Left forelimb (tissue), 1 donor: Measurements from ENCODE around the gene KRT4.
"Not testable (repeated sequence)": the region's sequence is repeated elsewhere in the genome, so short reads cannot be mapped to it uniquely, and the experiment has no call there.

ENCODE experiments used
- DNase-seq: peaks from one replicate; pipeline ENCODE4 v3.0.0-alpha.2; 2018; ENCODE audit warnings: low spot score

Gene KRT4

DNA sequence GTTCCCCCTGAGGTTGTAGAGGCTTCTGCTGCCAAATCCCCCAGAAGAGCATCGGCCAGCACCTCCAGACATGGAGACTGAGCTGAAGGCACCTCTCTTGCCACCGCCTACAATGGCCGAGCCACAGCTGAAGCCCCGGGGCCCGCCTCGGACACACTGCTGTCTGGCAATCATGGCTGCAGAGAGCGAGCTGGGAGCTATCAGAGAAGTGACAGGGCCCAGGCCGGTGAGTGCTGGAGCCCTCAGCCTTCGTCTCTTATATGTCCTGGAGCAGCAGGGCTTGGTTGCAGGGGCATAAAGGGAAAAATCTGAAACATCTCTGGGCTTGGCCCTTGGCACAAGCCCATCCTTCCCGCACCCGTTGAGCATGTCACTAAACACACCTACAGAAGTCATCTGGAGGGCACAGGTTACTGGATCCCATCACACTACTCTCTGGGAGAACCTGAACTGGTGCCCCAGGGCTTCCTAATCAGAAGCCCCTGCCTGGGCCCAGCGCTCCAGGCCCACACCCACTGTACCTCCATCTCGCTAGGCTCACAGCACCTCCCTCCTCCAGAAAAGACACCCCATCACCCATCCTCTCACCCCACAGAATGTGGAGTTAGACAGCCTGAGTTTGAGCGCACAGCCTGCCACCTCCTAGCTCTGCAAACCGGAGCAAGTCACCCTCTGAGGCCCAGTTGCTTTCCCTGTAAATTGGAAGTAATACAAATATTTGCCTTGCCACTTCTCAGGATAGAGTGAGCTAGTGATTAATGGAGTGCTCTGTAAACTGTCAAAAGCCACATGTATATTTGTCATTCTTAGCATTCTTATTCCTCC is at the start of gene KRT4:
TSS of gene KRT4 (minus strand) at position 232 of the 825 bp plus-strand sequence. CDS start at position 174, 58 bp downstream.
- DNase-seq: no peak

DNA sequence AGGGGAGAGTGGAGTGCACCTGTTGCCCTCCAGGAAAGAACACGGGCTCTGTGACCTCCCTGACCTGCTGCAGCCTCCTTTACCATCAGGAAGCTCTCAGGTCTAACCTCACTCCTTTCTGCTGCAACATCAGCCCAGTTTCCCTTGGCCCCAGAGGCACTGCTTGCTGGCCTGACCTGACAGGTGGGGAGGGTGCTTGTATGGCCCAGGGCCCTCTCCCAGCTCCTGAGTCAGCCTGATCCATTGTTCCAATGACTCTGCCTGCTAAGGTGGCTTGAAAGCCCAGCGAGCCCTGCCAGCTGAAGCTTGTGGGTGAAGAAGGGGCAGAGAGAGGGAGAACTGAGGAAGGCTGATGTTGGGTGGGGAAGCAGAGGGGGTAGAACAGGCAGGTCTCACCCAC is 48.1 kb upstream of the KRT4 start:
- DNase-seq: no peak

DNA sequence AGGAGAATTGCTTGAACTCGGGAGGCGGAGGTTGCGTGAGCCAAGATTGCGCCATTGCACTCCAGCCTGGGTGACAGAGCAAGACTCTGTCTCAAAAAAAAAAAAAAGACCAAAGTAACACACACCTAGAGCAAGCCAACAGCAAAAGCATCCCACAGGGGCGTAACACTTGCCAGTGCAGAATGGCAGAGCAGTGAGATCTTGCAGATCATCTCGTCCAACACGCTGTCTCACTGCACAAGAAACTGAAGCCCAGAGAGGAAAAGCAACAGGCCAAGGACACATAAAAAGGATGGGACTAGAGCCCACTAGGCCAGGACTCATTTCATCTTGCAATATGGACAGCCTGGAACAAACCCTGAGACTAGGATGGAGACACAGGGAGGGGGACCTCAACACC is 47.6 kb upstream of the KRT4 start:
- DNase-seq: no peak

DNA sequence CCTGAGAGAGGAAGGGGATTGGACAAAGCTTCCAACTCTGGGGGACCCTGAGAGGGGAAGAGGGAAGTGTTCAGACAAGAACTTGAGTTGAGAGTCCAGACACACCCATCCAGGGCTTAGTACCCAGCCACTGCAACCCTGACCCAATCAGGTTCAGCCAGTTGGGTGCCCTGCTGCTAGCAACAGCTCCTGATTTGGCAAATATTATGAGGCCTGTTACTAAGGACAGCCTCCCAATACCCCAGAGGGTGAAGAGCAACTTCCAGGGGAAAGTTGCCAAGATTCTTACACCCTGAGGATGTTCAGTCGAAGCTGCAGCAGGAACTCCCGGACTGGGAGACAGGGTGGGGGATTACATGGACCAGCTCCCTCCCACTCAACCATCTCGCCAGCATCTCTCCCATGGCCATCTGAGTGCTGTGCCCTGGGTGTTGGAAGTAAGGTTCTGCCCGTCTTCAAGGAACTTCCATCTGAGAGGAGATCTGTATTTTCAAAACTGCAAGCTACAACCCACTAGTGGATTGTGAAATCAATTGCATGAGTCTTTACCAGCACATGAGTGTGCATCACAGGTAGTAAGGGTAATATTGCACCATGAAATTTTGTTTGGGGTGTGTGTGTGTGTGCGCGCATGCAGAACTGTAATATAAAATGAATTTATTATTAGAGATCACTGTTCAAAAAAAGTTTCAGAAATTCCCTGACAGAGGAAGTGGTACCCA is 46.3 kb upstream of the KRT4 start:
- no peak for DNase-seq

DNA sequence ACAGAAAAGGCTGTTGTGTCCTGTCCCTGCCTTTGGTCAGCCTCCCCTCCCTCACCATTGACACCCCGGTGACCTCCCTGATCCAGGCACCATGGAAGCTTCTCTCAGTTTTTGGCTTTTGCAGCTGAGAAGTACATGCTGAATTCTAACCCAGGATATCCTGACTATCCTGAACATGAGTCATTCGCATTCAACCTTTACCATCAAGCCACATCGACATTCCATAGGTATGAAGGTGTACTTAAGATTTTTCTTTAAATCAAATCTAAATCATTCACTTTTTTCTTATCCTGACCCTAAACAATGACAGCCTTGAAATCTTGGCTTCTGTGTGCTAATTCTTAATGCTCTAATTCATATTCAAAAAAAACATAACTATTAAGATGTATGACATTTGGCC is 43.6 kb upstream of the KRT4 start:
- no peak for DNase-seq

DNA sequence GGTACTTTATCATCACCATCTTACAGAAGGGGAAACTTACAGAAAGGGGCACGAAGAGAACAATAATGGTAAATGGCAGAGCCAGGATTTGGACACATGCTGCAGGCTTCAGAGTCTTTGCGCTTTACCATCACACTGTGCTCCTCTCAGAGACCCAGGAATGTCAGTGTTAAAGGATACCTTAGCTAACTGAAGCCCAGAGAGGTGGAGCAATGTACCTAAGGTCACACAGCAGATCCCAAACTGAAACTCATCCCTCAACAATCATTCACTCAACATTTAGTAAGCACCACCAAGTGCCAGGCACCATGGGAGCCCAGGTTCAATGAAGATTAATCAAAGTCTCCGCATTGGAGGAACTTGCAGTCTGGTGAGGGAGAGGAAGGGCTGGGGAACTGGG is 42.9 kb upstream of the KRT4 start:
- no peak for DNase-seq

DNA sequence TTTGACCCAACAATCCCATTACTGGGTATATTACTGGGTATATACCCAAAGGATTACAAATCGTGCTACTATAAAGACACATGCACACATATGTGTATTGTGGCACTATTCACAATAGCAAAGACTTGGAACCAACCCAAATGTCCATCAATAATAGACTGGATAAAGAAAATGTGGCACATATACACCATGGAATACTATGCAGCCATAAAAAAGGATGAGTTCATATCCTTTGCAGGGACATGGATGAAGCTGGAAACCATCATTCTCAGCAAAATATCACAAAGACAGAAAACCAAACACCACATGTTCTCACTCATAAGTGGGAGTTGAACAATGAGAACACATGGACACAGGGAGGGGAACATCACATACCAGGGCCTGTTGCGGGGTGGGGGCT is 42.2 kb upstream of the KRT4 start:
- not testable (repeated sequence) for DNase-seq

DNA sequence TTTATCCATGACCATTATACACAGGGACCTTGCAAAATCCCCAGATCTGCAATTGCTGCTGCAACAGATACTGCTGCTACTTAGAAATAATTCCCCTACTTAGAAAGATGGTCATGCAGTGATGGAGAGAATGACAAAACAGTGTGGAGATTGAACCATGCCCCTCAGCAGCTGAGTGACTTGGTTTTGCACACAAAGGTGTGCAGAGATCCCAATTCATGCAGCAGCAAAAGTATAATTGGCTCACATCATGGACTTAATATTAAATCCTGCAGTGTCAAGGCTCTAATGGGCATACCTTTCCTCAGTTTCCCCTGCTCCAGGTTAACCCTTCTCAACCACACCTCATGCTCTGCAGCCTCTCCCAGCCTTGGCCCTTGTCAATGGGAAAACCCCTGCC is 37.9 kb upstream of the KRT4 start:
- DNase-seq: no peak

DNA sequence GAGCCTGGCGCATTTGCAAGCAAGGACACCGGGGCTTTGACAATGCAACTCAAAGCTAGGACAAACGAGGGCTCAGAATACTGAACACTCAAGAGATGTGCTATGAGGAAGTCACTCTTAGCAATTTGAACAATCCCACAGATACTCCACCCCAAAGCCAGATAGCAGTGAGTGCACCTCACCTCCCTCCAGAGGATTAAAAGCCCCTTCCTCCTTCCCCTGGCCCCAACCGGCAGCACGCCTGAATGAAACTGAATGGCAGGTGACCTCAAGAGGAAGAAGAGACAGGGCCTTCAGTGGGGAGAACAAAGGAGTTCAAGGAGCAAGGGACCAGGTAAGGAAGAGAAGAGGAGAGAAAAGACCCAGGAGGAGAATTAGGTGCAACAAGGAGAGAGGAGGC is 36.8 kb upstream of the KRT4 start:
- no peak for DNase-seq

DNA sequence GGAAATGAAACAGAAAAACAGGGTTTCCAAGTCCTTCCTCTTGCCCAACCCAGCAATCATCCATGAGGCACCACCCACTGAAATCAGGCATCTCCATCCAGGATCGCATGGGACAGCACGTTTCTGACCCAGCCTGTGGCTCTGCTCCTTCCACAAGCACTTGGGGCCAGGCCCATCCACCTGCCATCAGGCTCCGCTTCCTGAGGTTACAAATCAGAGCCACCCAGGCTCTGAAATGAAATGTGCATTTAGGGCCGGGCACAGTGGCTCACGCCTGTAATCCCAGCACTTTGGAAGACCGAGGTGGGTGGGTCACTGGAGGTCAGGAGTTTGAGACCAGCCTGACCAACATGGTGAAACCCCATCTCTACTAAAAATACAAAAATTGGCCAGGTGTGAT is 35.6 kb upstream of the KRT4 start:
- no peak for DNase-seq

DNA sequence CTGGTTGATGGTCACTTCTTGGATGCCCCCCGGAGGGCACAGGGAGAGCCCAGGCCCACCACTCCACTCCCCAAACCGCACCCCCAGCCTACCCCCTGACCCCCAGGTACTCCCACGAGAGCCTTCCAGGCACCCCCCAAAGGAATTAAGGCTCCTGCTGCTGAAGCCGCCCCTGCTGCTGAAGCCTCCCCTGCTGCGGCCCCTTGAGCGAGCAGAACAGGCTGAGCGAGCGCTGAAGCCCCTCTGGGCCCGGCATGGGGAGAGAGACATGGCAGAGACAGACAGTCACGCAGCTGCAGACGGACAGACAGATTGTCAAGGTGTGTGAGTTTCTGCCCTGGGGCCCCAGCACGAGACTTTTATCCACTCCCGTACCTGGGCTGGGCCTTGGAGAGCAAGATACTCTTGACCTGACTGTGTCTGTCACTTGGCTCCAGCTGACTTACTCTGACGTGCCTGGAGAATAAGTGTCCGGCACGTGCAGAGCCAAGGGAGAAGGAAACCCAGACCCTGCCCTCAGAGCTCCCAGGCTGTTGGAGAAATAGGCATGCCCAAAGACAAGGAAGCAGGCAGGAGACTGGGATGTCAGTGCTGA is 34.8 kb upstream of the KRT4 start, which contains the start of gene KRT78:
TSS of gene KRT78 (minus strand) at position 334 of the 595 bp plus-strand sequence. CDS start at position 270, 64 bp downstream.
- no peak for DNase-seq

DNA sequence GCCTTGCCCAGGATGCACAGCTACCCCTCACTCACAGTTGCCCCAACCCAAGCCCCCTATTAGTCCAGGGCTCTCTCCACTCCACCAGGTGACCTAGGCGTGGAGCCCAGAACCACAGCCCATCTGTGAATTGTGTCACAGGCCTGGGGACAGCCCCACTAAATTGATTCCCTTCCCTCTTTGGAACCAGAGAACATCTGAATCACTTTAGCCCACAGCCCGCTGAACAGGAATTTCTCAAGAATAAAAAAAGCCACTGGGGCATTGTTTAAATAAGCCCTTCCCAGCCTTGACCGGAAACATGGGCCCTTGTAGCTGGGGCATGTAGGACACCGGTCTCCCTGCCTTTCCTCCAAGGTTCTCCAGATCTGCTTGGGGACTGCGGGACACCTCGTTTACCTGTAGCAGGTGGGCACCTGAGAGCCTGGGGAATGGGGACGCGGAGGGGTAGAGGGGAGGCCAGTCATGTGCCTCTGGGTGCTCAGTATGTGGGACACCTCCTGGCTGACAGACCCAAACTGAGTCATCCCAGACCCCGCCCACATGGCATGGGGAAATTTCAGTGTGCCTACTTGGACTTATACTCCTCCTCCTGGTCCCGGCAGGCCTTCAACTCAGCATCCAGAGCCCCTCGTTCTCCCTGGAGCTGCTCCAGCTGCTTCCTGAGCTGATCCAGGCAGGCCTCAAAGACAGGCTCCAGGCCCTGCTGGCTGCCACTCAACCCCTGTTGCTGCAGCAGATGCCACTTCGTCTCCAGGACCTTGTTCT is 33.6 kb upstream of the KRT4 start:
- DNase-seq: no peak

DNA sequence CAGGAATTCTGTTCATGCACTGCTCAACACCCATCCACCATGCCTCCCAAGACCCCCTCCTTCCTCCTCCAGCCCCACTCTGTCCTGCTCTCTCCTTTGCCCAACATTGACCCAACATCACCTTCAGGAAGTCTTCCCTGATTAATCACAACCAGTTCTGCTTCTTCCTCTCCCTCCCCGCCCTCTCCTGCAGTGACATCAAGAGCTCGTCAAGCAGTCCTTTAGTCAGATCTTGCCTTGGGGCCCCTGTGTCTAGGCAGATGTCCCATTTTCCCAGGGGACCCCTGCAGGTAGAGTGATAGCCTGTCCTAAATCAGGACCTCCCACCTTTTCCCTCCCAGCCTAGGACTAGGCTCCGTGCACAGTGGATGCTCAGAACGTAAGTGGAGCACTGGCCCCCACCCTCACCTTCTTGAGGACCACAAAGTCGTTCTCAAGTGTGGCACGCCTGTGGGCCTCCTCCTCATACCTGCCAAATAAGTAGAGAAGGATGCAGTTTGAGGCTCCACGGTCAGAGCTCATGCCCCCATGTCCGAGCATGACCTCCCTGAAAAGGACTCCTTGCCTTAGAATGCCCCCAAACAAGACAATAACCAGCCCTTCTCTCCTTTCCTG is 32.5 kb upstream of the KRT4 start:
- DNase-seq: no peak

DNA sequence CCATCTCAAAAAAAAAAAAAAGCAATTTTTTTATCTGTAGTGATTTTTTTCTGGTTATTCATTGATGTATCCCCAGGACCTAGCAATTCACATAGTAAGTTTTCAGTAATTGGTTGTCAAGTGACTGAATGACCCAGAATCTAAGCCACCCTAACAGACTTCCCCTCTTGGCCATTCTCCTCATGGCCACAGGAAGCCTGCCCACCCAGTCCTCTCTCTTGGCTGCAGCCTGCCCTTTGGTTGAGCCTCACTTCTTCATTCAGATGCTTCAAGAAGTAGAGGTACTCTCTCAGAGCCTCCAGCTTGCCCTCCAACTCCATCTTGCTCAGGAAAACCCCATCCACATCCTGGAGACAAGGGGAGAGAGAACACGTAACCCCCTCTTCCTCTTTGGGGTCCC is 32.0 kb upstream of the KRT4 start:
- no peak for DNase-seq

DNA sequence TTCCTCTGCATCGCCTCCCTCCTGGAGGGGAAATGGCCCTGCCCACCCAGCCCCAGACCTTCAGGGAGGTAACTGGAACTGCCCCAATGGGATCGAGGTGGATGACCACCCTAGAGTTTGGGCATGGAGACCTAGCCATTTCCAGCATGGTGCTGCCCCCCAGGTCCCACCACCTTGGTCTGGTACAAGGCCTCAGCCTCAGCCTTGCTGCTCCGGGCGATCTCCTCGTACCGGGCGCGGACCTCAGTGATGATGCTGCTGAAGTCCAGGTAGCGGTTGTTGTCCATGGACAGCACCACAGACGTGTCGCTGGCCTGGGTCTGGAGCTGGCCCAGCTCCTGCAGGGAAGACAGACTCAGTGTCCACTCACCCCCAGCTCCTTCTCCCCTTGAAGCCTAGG is 30.5 kb upstream of the KRT4 start:
- DNase-seq: no peak

DNA sequence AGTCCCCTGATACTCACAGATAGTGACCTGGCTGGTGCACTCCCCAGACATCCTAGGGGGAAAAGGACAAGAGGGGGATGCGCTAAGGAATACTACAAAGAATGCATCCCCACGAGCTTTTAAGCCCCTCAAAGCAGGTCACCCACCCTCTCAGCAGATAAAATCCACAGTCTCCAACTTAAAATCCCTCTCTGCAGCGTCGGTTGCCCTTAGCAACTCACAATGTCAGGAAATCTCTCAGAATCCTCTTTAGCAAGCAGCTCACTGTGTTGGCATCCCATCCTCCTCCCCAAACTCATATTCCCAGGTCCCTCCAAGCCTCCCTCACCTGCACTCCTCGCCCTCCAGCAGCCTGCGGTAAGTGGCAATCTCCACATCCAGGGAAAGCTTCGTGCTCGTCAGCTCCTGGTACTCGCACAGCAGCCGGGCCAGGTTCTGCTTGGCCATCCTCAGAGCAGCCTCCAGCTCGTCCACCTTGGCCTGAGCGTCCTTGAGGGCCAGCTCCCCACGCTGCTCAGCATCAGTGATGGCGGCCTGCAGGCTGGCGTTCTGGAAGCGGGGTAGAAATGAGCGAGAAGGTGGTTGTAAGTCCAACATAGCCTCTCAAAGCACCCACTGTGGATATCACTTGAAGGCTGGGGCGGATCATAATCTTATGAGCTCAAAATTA is 25.7 kb upstream of the KRT4 start:
- DNase-seq: no peak

DNA sequence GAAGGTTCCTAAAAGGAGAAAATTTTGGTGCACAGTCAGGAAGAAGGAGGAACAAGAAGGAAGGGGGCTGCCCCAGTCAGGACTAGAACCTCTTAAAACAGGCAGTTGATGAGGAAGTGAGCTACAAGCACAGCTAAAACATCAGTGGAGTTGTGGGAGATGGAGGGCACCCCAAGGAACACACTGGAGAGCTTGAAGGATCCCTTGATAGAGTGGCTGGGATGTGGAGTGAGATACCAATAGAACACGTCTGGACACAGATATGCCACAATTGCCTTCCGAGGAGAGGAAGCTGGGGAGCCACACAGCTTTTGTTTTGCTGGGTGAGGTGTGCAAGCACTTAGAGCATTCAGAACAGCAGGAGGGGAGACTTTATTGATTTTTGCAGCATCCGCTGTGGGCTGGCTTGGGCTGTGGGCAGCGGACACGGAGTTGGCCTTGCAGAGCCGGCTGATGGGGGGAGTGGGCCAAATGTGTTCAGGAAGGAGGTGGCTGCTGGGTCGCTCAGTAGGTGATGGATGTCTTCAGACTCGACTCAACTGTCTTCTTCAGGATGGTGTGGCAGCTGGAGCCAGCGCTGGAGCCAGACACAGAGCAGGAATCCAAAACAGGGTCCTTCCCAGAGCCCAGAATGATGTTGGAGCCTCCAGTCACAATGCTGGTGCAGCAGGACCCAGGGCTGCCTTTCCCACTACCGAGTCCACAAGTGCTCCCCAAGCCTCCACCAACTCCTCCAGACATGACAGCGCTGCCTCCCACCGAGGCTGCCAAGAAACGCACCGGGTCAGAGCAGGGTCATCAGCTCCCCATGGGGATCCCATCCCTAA is 24.9 kb upstream of the KRT4 start:
- no peak for DNase-seq

DNA sequence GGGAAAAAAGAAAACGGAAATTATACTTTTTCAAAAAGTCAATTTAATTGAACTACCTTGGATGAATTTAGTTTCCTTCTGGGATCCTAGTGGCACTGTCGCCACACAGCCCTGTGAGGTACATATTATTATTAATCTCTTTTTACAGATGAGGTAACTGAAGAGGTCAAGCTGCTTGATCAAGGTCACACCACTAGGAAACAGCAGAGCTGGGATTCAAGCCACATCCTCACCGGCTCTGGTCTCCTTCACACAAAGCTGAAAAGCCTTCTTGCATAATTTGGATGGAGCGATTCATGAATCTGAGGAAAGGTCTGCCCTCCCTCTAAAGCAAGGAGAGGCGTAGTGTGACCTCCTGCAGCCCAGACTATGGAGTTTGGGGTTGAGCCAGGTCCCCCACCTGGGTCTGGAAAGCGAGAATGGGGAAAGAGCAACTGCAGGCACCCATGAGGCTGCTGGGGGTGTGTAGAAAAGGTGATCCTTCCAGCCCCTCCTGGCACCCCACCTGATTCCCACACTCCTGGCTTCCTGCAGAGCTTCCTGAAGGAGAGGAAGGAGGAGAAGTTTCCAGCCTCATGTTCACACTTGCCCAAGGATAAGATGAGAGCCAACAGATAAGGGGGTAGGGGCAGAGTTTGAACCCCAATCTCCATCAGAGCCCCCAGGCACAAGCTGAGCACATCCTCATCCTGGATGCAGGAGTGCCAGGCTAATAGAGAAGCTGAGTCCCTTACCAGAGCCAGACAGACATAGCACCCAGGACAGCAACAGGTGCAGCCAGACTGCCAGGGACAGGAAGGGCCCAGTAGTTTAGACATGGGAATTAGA is 24.1 kb upstream of the KRT4 start:
- no peak for DNase-seq

DNA sequence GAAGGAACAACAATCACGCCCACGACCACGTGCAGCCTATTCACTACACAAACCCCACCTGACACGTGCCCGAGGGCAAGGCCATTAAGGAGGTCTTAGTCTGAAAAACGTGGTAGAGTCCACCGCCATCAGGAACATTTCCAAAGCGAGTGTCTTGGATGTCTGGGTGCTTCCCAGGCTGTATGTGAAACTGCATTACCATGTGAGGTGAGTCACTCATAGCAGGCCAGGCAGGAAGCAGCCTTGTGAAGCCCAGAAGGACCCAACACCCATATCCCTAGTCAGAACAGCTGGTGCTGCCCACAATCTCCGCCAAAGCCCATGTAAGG is 23.5 kb upstream of the KRT4 start:
- DNase-seq: no peak
